Measurements from ENCODE around the gene IFT81.

DNA sequence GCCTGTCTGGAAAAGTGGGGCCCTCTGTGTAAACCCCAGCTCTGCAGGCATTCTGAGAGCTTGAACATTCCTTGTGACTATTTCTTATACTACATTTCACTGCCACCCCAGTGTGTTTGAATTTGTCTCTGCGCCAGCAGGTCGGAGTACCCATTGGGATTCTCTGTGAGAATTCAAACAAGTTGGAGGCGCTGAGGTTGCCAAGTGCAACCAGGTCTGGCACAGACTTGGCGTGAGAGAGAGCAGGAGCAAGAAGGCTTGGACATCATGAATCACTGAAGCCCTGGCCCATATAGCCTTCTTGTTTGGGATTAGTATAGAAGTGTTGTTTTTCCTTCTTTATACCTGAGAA, 123.9 kb downstream of the IFT81 start:
- TF ChIP-seq SUZ12 (IDR thresholded peaks at IDR 0.05; ENCODE audit: extremely low read depth, insufficient read depth, insufficient read length) (no peak), ZNF274 (IDR thresholded peaks at IDR 0.05; ENCODE audit: low read depth, low read length) (no peak), YY1 (IDR thresholded peaks at IDR 0.05; ENCODE audit: insufficient read depth, insufficient read length) (no peak)
